ENCODE measurements around the gene MBD3.

- TF ChIP-seq CTCF (IDR thresholded peaks at IDR 0.05; ENCODE audit: insufficient read depth, low read depth, low read length): no peak
- no peak for TF ChIP-seq EZH2 (IDR thresholded peaks at IDR 0.05; ENCODE audit: insufficient read depth, low read length)
Measured at GRCh38 chr19:1561236-1561842, 31.3 kb downstream of the MBD3 start.

All from astrocyte (in vitro differentiated cells and primary cell).